Middle frontal gyrus (tissue), 1 donor: Measurements from ENCODE around the gene CRYGA.
"Not testable (repeated sequence)": the region's sequence is repeated elsewhere in the genome, so short reads cannot be mapped to it uniquely, and the experiment has no call there.

ENCODE experiments used
- DNase-seq: peaks from one replicate; pipeline ENCODE4 v3.0.0-alpha.2; 2015; ENCODE audit warnings: low spot score; ENCODE audit errors: extremely low spot score

CRYGA gene

GRCh38 chr2:208127090-208127489, 36.3 kb downstream of the CRYGA start:
- no peak for DNase-seq

- DNase-seq: no peak
Observed at GRCh38 chr2:208125251-208125650, 38.1 kb downstream of the CRYGA start.

- not testable (repeated sequence) for DNase-seq
Observed at GRCh38 chr2:208124013-208124715, 39.2 kb downstream of the CRYGA start, which contains the start of gene CRYGD. TSS of gene CRYGD (minus strand) at chr2:208124524. CDS start at chr2:208124473, 51 bp downstream.

- DNase-seq: no peak
Observed at GRCh38 chr2:208122248-208122647, 41.1 kb downstream of the CRYGA start.

- no peak for DNase-seq
Observed at GRCh38 chr2:208118918-208119317, 44.5 kb downstream of the CRYGA start.

- not testable (repeated sequence) for DNase-seq
Observed at GRCh38 chr2:208117390-208117789, 46.0 kb downstream of the CRYGA start.

- no peak for DNase-seq
Observed at GRCh38 chr2:208112969-208113368, 50.4 kb downstream of the CRYGA start.

- not testable (repeated sequence) for DNase-seq
Observed at GRCh38 chr2:208112273-208112745, 51.1 kb downstream of the CRYGA start.
